HG03025 (cell line): ENCODE data around the gene ACAP3.

Experiments used
- ATAC-seq: cut with Tn5 transposase; IDR thresholded peaks from one replicate; pipeline ENCODE4 v1.9.1; 2021; ENCODE audit warnings: mild to moderate bottlenecking, moderate library complexity; ENCODE audit not compliant: unreplicated experiment, low FRiP score

ACAP3 gene

GRCh38 chr1:1307923-1308755, at the start of gene ACAP3, which contains the start of gene PUSL1:
Gene ACAP3 (minus strand): TSS chr1:1307930. CDS start chr1:1307815, 115 bp downstream.
Gene PUSL1 (plus strand): TSS chr1:1308597. CDS start chr1:1308644, 47 bp downstream.
- peak; percentile 59 for ATAC-seq

- ATAC-seq, result no peak
These were observed 49.2 kb upstream of the ACAP3 start for GRCh38 chr1:1356796-1357401.

GRCh38 chr1:1356166-1356795, 48.6 kb upstream of the ACAP3 start:
- ATAC-seq, result no peak

GRCh38 chr1:1355416-1355815, 47.7 kb upstream of the ACAP3 start:
- ATAC-seq, result no peak

GRCh38 chr1:1354271-1355247, 46.8 kb upstream of the ACAP3 start:
- ATAC-seq, result no peak

GRCh38 chr1:1353389-1354151, 45.8 kb upstream of the ACAP3 start:
- ATAC-seq, result no peak

- no peak for ATAC-seq
These were observed 45.2 kb upstream of the ACAP3 start for GRCh38 chr1:1352786-1353388.

GRCh38 chr1:1351511-1352427, 44.0 kb upstream of the ACAP3 start:
- ATAC-seq, result no peak

- peak; percentile 56 for ATAC-seq
These were observed 41.7 kb upstream of the ACAP3 start, which contains the start of gene DVL1 for GRCh38 chr1:1349256-1350012. Gene DVL1 (minus strand): TSS chr1:1349418. CDS start chr1:1349065, 353 bp downstream.

- peak; percentile 32 for ATAC-seq
These were observed 40.9 kb upstream of the ACAP3 start for GRCh38 chr1:1348420-1349255.

- ATAC-seq, result no peak
These were observed 40.1 kb upstream of the ACAP3 start for GRCh38 chr1:1347663-1348419.

GRCh38 chr1:1347026-1347595, 39.4 kb upstream of the ACAP3 start:
- no peak for ATAC-seq

GRCh38 chr1:1346501-1346890, 38.8 kb upstream of the ACAP3 start:
- ATAC-seq, result no peak

GRCh38 chr1:1345860-1346500, 38.2 kb upstream of the ACAP3 start:
- ATAC-seq, result no peak

GRCh38 chr1:1345384-1345783, 37.7 kb upstream of the ACAP3 start:
- ATAC-seq, result no peak
